Lung (tissue), 12 donors: ENCODE results near the gene ASCC2. TPM values are rescaled to one million over a fixed set of nuclear protein-coding genes. Genes with fewer than 3 reads are reported as not detected.
A peak's percentile ranks its signal among the peaks of the same experiment; 100 is the strongest.

Experiments
- ATAC-seq: fragments of 200-7000 bp; cut with Tn5 transposase; one replicate; pipeline ENCODE4 v1.9.1; 2020; ENCODE audit warnings: moderate number of reproducible peaks; ENCODE audit not compliant: insufficient read depth, low FRiP score
- DNase-seq, 3 donors: peaks; one replicate each; pipeline ENCODE4 v3.0.0-alpha.2; 2013 to 2017
- H3K27ac ChIP-seq, 2 donors: one replicate each; pipeline ENCODE4 v1.5.1; 2013; ENCODE audit warnings: mild to moderate bottlenecking in 2 of 2, moderate library complexity in 2 of 2, control low read depth in 1 of 2, inconsistent platforms in 1 of 2, low read depth in 1 of 2, low read length in 1 of 2
- H3K27me3 ChIP-seq, 3 donors: one replicate each; pipeline ENCODE4 v1.5.1; 2013; ENCODE audit warnings: low read length in 2 of 3; ENCODE audit not compliant: control insufficient read depth in 3 of 3, insufficient read depth in 3 of 3
- H3K36me3 ChIP-seq, 4 donors: one replicate each; pipeline ENCODE4 v1.5.1; 2013; ENCODE audit warnings: low read length in 4 of 4, mild to moderate bottlenecking in 1 of 4, moderate library complexity in 1 of 4; ENCODE audit not compliant: control insufficient read depth in 4 of 4, insufficient read depth in 4 of 4
- H3K4me1 ChIP-seq, 5 donors: one replicate each; pipeline ENCODE4 v1.5.1; 2013; ENCODE audit warnings: low read length in 5 of 5, mild to moderate bottlenecking in 2 of 5, moderate library complexity in 1 of 5; ENCODE audit not compliant: control insufficient read depth in 5 of 5, insufficient read depth in 5 of 5
- H3K4me3 ChIP-seq: one replicate; pipeline ENCODE4 v1.5.1; 2013; ENCODE audit warnings: mild to moderate bottlenecking, control low read depth, moderate library complexity
- H3K9ac ChIP-seq, 2 donors: one replicate each; pipeline ENCODE4 v1.5.1; 2013; ENCODE audit warnings: low read length in 2 of 2, control low read depth in 1 of 2; ENCODE audit not compliant: insufficient read depth in 1 of 2
- H3K9me3 ChIP-seq, 4 donors: one replicate each; pipeline ENCODE4 v1.5.1; 2013; ENCODE audit warnings: low read length in 3 of 4, mild to moderate bottlenecking in 1 of 4, moderate library complexity in 1 of 4; ENCODE audit not compliant: control insufficient read depth in 4 of 4, insufficient read depth in 3 of 4
- WGBS, 2 donors: extraction: QIAGEN DNeasy Blood & Tissue Kit; methylation state at CpG; one replicate each; pipeline ENCODE4 v1.1.7; 2013; 5-methylcytosine and 5-hydroxymethylcytosine counted together
- polyA plus RNA-seq, 2 donors: library from polyadenylated mRNA; stranded (reverse); fragments of 200-250 nt; gene quantifications; one replicate each; pipeline ENCODE4 v1.2.1, GENCODE V29; 2013
- total RNA-seq, 2 donors: library from RNA; depleted of rRNA in 1 of 2; stranded (reverse); fragments of >200 nt in 1 of 2; gene quantifications; one replicate each; pipeline ENCODE4 v1.2.1, GENCODE V29; 2014 to 2021
- TF ChIP-seq, protein P1 (sequence below): IDR thresholded peaks from 2 replicates; pipeline ENCODE4 v1.5.1; 2012; ENCODE audit warnings: mild to moderate bottlenecking; ENCODE audit errors: control extremely low read depth, extremely low read depth
- donor health status: control.
- donor health status: control.
- donor health status: Bipolar disorder and iron deficiency.
- donor health status: healthy.
- donor health status: DM: yes; HTN: yes; CAD: no.

ASCC2 gene
- total and polyA plus RNA-seq, 4 donors: 38.6 to 61.6 (median 53.6) TPM

GRCh38 chr22:29798801-29799200 lies 39.3 kb downstream of the ASCC2 start:
- peak overlapping the region in 1 of 2 donors; percentile 92 for H3K27ac ChIP-seq
- H3K9me3 ChIP-seq: no peaks in the 10 kb centered on the region
- peaks cover 13 to 38% (median 31%) of the 10 kb centered on the region in 4 donors for H3K36me3 ChIP-seq
- no peaks in the 10 kb centered on the region for H3K27me3 ChIP-seq
- TF ChIP-seq, protein P1, sequence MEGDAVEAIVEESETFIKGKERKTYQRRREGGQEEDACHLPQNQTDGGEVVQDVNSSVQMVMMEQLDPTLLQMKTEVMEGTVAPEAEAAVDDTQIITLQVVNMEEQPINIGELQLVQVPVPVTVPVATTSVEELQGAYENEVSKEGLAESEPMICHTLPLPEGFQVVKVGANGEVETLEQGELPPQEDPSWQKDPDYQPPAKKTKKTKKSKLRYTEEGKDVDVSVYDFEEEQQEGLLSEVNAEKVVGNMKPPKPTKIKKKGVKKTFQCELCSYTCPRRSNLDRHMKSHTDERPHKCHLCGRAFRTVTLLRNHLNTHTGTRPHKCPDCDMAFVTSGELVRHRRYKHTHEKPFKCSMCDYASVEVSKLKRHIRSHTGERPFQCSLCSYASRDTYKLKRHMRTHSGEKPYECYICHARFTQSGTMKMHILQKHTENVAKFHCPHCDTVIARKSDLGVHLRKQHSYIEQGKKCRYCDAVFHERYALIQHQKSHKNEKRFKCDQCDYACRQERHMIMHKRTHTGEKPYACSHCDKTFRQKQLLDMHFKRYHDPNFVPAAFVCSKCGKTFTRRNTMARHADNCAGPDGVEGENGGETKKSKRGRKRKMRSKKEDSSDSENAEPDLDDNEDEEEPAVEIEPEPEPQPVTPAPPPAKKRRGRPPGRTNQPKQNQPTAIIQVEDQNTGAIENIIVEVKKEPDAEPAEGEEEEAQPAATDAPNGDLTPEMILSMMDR: no peak
- 60 to 78% methylated on average over 2 of the region's 2 CpGs for WGBS, 2 donors
- H3K9ac ChIP-seq: no peak overlapping the region
- peaks cover 0 to 15% (median 7%) of the 10 kb centered on the region in 5 donors for H3K4me1 ChIP-seq
- H3K4me3 ChIP-seq: no peak overlapping the region
- DNase-seq (no peak), ATAC-seq (peak; percentile 29)

DNA sequence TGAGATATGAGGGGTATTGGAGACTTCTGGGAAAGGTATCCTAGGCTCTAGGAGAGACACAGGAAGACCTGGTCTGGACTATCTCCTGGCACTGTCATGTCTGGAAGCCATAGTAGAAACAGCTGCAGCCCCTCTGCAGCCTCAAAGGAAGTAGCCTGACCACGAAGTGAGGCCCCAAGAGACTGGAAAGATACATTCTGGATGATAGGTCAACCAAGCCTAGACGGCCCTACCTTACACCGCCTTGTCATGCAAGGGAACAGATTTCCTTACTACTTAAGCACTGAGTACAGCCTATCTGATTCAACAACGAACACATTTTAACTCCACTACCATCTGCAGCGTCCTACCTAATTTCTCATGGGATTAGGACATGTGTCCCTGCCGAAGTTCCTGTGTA lies 39.8 kb downstream of the ASCC2 start:
- H3K36me3 ChIP-seq: peaks cover 13 to 38% (median 28%) of the 10 kb centered on the region in 4 donors

DNA sequence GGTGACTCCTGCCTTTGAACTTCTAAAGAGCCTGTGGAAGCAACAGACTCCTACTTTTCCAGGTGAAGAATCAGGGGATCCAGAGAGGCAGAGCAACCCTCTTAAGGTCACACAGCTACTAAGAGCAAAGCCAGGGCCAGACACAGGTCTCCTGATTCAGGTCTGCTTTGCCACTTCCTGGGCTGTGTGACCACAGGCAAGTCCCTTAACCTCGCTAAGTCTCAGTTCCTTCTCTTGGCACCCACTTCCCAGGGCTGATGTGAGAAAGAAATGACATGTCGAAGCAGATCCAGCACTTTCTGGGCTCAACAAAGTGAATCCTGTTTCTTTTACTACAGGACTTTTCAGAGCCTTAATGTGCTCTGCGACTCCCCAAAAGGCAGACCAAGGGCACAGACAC lies 40.7 kb downstream of the ASCC2 start:
- Histone ChIP-seq H3K9me3 (no peaks in the 10 kb centered on the region), H3K9ac (no peak overlapping the region), H3K36me3 (peaks cover 13 to 47% (median 29%) of the 10 kb centered on the region in 4 donors), H3K4me3 (no peak overlapping the region), H3K4me1 (peaks cover 0 to 15% (median 7%) of the 10 kb centered on the region in 5 donors), H3K27me3 (no peaks in the 10 kb centered on the region), H3K27ac (peak overlapping the region in 1 of 2 donors; percentile 5)
- no peak for ATAC-seq
- DNase-seq: no peak
- 64 to 81% methylated on average over 3 of the region's 3 CpGs for WGBS, 2 donors
- TF ChIP-seq, protein P1: no peak

More for the DNA sequence above, 39.8 kb downstream of the ASCC2 start:
- H3K27ac ChIP-seq: peak overlapping the region in 1 of 2 donors; percentile 92
- peaks cover 0 to 15% (median 7%) of the 10 kb centered on the region in 5 donors for H3K4me1 ChIP-seq
- TF ChIP-seq, protein P1: no peak
- H3K27me3 ChIP-seq: no peaks in the 10 kb centered on the region
- no peak overlapping the region for H3K9ac ChIP-seq
- H3K9me3 ChIP-seq: no peaks in the 10 kb centered on the region
- ATAC-seq (no peak), DNase-seq (no peak)
- no peak overlapping the region for H3K4me3 ChIP-seq
- 49 to 75% methylated on average over 6 of the region's 6 CpGs for WGBS, 2 donors

GRCh38 chr22:29795663-29796062 lies 42.4 kb downstream of the ASCC2 start:
- Histone ChIP-seq H3K36me3 (peaks cover 5 to 46% (median 30%) of the 10 kb centered on the region in 4 donors), H3K27me3 (no peaks in the 10 kb centered on the region), H3K27ac (no peak overlapping the region), H3K4me3 (no peak overlapping the region), H3K9ac (no peak overlapping the region), H3K4me1 (peaks cover 0 to 13% (median 3%) of the 10 kb centered on the region in 5 donors), H3K9me3 (no peaks in the 10 kb centered on the region)
- ATAC-seq (no peak), DNase-seq (no peak)
- 88 to 90% methylated on average over 5 of the region's 5 CpGs for WGBS, 2 donors
- TF ChIP-seq, protein P1: no peak
